HG02943 (cell line): Measurements from ENCODE around the gene CAST.

Experiments used
- ATAC-seq: cut with Tn5 transposase; IDR thresholded peaks from one replicate; pipeline ENCODE4 v1.9.1; 2021; ENCODE audit warnings: mild to moderate bottlenecking, low read depth, moderate library complexity; ENCODE audit not compliant: unreplicated experiment

Gene CAST

DNA sequence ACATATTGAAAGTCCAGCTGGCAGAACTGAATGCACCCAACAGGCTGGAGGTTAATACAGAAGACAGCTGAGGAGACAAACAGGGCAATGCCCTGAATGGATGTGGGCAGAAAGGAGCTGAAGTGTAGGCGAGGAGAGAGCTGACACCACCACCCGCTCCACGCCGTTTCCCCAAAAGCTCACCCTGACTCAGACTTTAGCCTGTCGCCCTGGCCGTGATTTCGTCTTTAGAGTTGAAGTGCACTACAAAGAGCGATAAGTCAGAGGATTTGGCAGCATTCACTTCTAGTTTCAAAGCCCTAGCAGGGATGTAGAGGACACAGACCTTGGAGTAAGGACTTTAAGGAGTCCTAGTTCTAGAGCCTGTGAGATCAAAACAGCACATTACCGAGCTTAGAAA lies 147.7 kb downstream of the CAST start:
- no peak for ATAC-seq

DNA sequence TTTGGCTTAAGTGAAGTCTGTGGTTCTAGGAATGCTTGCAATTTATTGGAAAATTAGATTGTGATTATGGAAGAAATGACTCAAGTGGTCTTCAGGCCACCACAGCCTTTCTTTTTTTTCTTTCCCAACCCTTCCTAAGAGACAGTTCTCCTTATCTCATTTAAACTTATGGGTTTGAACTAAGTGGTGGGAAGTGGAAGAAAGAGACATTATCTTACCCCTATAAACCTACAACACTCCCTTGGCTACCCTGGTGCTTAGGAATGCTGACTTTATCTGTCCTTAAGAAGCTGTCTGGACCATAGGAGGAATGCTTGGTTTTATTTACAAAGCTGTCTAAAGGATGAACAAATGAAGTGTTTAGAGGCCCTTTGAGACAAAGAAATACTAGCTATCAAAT lies 150.7 kb downstream of the CAST start:
- no peak for ATAC-seq

DNA sequence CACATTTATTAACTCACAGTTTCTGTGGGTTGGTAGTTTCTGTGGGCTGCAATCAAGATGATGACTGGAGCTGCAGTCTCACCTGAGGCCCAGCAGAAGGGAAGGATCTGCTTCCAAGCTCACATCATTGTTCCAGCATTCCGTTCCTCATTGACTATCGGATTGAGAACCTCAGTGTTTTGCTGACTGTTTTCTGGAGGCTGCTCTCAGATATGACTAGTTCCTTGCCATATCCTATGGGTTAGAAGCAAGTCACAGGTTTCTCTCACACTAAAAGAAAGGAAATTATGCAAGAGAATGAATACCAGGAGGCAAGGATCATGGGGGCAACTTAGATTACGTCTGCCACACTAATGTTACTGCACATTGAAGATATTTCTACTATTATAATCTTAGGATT lies 151.9 kb downstream of the CAST start:
- no peak for ATAC-seq

DNA sequence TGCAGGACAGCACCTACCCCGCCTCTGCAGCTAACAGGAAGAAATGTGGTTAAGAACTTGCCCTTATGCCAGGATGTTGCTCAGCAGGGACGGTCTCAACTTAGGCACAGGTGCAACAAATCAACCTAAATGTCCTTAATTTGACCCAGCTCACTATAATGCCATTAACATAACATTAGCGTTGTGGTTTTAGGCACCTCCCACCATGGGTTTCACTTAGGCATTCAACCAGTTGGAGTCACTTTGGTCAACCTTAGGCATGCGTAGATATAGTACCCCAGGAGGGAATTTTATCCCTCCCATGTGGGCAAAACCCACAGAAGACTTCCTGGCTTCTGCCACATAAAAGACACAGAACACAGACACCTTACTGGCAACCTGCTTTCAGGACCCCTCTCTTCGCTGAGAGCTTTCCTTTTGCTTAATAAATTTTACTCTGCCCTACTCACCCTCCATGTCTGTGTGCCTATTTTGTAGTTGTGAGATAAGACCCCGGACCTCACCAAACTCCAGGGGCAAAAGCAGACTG lies 154.3 kb downstream of the CAST start:
- ATAC-seq, result peak; percentile 91

DNA sequence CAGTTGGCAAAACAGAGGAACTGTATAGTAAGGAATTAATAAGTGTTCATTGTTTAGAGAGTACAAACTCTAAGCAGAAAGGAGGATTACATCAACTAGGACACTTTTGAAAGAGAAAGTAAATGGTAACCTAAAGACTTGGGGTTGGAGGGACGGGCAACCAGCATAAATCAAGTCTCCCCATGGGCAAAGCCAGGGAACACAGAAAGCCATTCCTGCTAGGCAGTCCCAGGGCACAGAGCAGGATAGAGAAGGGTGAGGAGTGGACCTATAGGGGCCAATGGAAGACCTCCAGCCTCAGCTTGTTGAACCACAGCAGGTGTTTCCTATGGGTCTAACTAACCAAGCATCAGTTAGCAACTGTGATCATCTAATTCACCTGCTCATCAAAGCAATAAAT lies 154.8 kb downstream of the CAST start:
- peak; percentile 41 for ATAC-seq

DNA sequence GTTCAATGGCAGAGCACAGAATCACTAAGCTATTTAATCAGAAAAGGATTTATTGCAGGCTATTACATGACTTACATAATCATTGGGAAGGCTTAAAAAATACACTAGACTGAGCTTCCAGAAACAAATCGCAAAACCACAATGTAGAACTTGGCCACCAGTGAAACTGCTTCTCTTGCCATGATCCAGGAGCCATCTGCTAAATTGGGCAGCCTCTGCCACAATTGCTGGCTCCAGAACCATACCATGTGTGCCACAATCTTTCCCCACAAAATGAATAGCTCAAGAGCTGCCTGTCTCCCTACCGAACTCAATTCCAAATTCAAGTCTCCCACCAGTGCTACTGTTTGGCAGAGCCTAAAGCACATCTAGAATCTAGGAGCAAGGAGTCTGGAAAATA lies 155.3 kb downstream of the CAST start:
- ATAC-seq, result no peak

DNA sequence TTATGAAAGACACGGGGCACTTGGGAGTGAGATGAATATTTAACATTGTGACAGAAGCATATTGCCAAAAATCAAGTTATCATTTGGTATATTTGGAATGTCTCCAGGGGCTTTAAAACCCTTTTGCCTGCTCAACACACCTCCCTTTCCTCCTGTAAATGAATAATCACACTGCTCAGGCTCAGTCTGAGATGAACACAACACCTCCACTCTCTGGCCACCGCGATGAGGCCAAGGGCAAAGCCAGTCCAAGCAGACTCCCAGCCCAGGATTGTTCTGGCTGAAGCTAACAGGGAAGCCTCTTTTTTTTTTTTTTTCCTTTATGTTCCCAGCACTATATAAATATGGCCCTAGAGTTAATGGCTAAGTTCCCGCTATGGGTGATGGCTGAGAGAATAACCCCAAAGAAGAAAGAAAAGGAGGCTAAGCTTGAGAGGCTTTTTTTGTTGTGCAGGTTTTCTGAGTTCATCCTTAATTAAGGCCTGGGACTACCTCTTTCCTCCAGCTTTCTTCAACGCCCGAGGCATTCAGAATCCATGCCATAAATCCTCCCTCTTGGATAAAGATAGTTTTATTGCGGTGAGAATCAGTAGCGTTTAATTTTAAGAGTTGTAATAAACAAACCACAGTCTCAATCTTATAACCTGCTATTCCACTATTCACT lies 156.1 kb downstream of the CAST start:
- no peak for ATAC-seq

DNA sequence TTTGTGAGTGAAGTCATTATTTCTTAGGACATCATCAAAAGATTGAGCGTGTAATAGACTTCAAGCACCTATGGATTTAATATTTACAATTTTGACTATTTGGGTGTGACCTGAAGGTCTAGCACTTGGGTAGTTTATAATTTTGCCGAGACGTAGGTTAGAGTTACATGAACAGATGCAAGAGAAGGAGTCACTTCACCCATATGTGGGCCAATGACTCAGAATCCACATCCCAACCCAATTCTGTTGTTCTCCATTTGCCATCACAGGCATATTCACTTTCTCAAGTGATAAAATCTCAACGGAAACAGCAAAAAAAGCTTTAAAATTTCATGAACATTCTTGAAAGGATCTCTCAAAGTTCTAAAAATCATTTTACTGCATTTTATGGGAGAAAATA lies 157.6 kb downstream of the CAST start:
- no peak for ATAC-seq

DNA sequence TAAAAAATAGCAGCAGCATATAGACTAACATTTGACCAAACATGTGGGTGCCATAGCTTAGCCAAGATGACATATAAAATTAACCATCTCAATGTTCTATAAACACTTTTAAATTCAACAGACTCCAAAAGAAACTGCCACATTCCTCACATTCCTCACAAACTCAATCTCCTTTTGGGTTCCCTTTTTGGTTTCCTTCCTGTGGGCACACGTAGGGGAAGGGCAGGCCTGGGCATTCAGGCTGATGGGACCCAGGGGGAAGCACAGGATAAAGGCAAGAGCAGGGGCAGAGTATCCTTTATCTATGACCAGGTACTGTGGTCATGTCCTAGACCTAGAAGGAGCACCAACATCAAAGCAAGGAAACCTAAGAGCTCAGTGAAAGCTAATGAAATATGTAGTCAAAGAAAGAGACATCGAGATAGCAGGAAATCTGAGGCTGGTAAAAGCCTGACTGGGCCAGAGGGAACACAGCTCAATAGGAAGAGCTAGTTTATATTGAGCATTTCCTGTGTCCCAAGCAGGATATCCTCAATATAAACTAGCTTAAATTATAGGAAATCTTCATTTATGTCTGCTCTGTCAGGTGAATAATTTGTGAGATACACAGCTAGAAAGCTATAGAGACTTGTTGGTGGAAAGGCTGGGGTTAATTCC lies 159.2 kb downstream of the CAST start:
- ATAC-seq, result no peak

DNA sequence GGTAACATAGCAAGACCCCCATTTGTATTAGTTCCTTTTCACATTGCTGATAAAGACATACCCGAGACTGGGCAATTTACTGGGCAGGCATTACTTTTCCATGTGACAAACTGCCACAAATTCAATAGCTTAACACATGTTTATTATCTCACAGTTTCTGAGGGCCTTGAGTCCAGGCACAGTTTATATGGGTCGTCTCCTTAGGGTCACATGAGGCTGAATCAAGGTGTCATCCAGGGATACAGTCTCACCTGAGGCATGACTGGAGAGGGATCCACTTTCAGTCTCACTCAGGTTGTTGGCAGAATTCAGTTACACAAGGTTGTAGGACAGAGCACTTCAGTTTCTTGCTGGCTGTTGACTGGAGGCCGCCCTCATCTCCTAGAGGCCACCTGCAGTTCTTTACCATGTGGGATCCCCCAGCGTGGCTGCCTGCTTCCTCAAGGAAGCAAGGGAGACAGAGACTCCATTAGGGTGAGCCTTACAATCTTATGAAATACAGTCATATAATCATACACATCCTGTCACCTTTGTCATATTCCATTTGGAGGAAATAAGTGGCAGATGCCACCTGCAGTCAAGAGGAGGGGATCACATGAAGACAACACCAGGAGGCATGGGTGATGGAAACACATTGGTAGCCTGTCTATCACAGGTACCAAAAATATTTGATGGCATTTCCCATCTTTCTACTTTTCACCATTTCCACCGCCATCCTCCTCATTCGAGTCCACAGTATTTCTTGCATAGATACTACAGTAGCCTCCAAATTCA lies 160.7 kb downstream of the CAST start:
- ATAC-seq, result no peak

DNA sequence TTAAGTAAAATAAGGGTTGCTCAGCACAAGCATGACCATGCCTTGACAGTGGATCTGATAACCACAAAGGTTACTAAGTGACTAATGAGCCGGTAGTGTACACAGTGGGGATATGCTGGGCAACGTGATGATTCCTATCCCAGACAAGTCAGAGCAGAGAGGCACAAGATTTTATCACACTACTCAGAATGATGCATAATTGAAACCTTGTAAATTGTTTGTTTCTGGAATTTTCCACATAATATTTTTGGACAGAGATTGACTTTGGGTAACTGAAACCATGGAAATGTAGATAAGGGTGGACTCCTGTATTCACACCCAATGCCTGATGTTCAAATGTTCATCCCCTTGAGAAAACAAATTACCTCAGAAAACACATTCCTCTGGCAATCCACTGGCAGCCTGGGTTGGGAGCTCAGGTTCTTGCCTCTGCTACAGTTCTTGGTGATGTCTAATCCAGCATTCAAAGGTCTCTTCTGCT lies 161.8 kb downstream of the CAST start:
- peak; percentile 97 for ATAC-seq
